Endothelial cell of umbilical vein (primary cell): ENCODE measurements around the gene ZNF611. TPM values are rescaled to one million over a fixed set of nuclear protein-coding genes. Genes with fewer than 3 reads are reported as not detected.
"Not testable (repeated sequence)": the region's sequence is repeated elsewhere in the genome, so short reads cannot be mapped to it uniquely, and the experiment has no call there.

Experiments used
- Bru-seq: library from RNA; stranded (reverse); fragments of 400-500 nt; gene quantifications from one replicate; lab custom pipeline; 2021; lab: Mats Ljungman, UMichigan
- BruChase-seq, 2 experiments: library from RNA; stranded (reverse); fragments of 400-500 nt; gene quantifications; one replicate each; lab custom pipeline; 2021; lab: Mats Ljungman, UMichigan
- BruUV-seq: library from RNA; stranded (reverse); fragments of 400-500 nt; replicated peaks from 2 replicates; lab custom pipeline; 2021; lab: Mats Ljungman, UMichigan
- CTCF ChIA-PET: fragments of 300-600, 350-600 bp; sonication (Branson Sonifier 250); formaldehyde crosslinking; loops from one replicate; lab custom pipeline; 2021; ENCODE audit warnings: antibody characterized with exemption, inconsistent platforms; lab: Charles Lee
- POLR2A ChIA-PET: fragments of 300-600, 350-600 bp; sonication (Branson Sonifier 250); formaldehyde crosslinking; loops from one replicate; lab custom pipeline; 2021; ENCODE audit warnings: antibody characterized with exemption, inconsistent platforms; lab: Charles Lee
- DNase-seq: peaks from one replicate; pipeline ENCODE4 v3.0.0-alpha.2; 2011; ENCODE audit warnings: low read depth, low spot score
- FAIRE-seq: peaks from 2 replicates; lab custom pipeline; 2011; peaks lifted over from hg19 to GRCh38; lab: Jason Lieb, UNC
- H2AFZ ChIP-seq: 2 replicates; pipeline ENCODE4 v1.6.0; 2012; ENCODE audit warnings: low read depth, low read length, control low read depth, inconsistent platforms
- H3K27ac ChIP-seq: 2 replicates; pipeline ENCODE4 v1.5.1; 2011; ENCODE audit warnings: low read depth, mild to moderate bottlenecking, control low read depth, low read length, moderate library complexity; ENCODE audit not compliant: insufficient read depth
- H3K27me3 ChIP-seq, 2 experiments: 2 replicates each; pipeline versions ENCODE4 v1.6.0 to v1.6.1; 2011; ENCODE audit warnings: low read length in 2 of 2, mixed read lengths in 1 of 2; ENCODE audit not compliant: control insufficient read depth in 2 of 2, insufficient read depth in 2 of 2
- H3K36me3 ChIP-seq, 2 experiments: 2 replicates in 1 of 2; 3 replicates in 1 of 2; pipeline ENCODE4 v1.5.1; 2011; ENCODE audit warnings: low read length in 2 of 2, mild to moderate bottlenecking in 1 of 2, moderate library complexity in 1 of 2; ENCODE audit not compliant: control insufficient read depth in 2 of 2, insufficient read depth in 2 of 2; ENCODE audit errors: extremely low read depth in 1 of 2
- H3K4me1 ChIP-seq: 3 replicates; pipeline ENCODE4 v1.5.1; 2011; ENCODE audit warnings: mild to moderate bottlenecking, low read length; ENCODE audit not compliant: control insufficient read depth, insufficient read depth; ENCODE audit errors: extremely low read depth
- H3K4me2 ChIP-seq: 2 replicates; pipeline ENCODE4 v1.6.1; 2011; ENCODE audit warnings: low read length, control low read depth, mixed read lengths; ENCODE audit not compliant: insufficient read depth
- H3K4me3 ChIP-seq, 3 experiments: fragments of 200-600 bp in 1 of 3; sonication (generic), shearing (Covaris generic) in 1 of 3; replicated peaks in 1 of 3; 2 replicates each; pipeline ENCODE4 v1.5.1; 2011 to 2016; ENCODE audit warnings: control low read depth in 3 of 3, low read length in 3 of 3, mild to moderate bottlenecking in 2 of 3, inconsistent platforms in 1 of 3, low read depth in 1 of 3, moderate library complexity in 1 of 3; ENCODE audit not compliant: insufficient read depth in 1 of 3
- H3K79me2 ChIP-seq: 2 replicates; pipeline ENCODE4 v1.6.0; 2012; ENCODE audit warnings: low read length, inconsistent platforms; ENCODE audit not compliant: control insufficient read depth, insufficient read depth
- H3K9ac ChIP-seq: replicated peaks from 2 replicates; pipeline ENCODE3; 2011; ENCODE audit warnings: low read length, control low read depth; ENCODE audit not compliant: insufficient read depth; ENCODE audit errors: extremely low read depth
- H3K9me1 ChIP-seq: replicated peaks from 3 replicates; pipeline ENCODE4 v1.6.0; 2011; ENCODE audit warnings: mild to moderate bottlenecking, low read length; ENCODE audit not compliant: control insufficient read depth, insufficient read depth; ENCODE audit errors: extremely low read depth
- H3K9me3 ChIP-seq: replicated peaks from 2 replicates; pipeline ENCODE4 v1.5.1; 2012; ENCODE audit warnings: low read length, inconsistent platforms; ENCODE audit not compliant: control insufficient read depth, insufficient read depth
- H4K20me1 ChIP-seq: replicated peaks from 2 replicates; pipeline ENCODE3; 2011; ENCODE audit warnings: mild to moderate bottlenecking, low read length; ENCODE audit not compliant: control insufficient read depth, insufficient read depth; ENCODE audit errors: extremely low read depth
- CTCF ChIP-seq, 2 donors: IDR thresholded peaks; 1 replicate in 1 of 2; 2 replicates in 1 of 2; pipeline ENCODE4 v1.5.1; 2011; ENCODE audit warnings: low read length in 2 of 2, mild to moderate bottlenecking in 2 of 2, moderate library complexity in 2 of 2, control low read depth in 1 of 2, inconsistent platforms in 1 of 2, low read depth in 1 of 2; ENCODE audit not compliant: insufficient read depth in 1 of 2; ENCODE audit errors: extremely low read depth in 1 of 2
- EZH2 ChIP-seq: IDR thresholded peaks from 2 replicates; pipeline ENCODE4 v1.6.1; 2012; ENCODE audit warnings: borderline replicate concordance, low read depth, mild to moderate bottlenecking, moderate library complexity, low read length, inconsistent platforms; ENCODE audit not compliant: severe bottlenecking
- FOS ChIP-seq: IDR thresholded peaks from 2 replicates; pipeline ENCODE4 v1.6.1; 2011; ENCODE audit warnings: mild to moderate bottlenecking, low read length, moderate library complexity, borderline replicate concordance; ENCODE audit not compliant: insufficient read depth
- GATA2 ChIP-seq: IDR thresholded peaks from 2 replicates; pipeline ENCODE4 v1.7.0; 2011; ENCODE audit warnings: low read depth, mild to moderate bottlenecking, moderate library complexity, mixed read lengths, low read length; ENCODE audit not compliant: insufficient read length, insufficient read depth
- JUN ChIP-seq: IDR thresholded peaks from 2 replicates; pipeline ENCODE4 v1.6.1; 2011; ENCODE audit warnings: borderline replicate concordance, low read depth; ENCODE audit not compliant: insufficient read length, insufficient read depth
- MAX ChIP-seq: IDR thresholded peaks from 2 replicates; pipeline ENCODE4 v1.6.1; 2011; ENCODE audit not compliant: insufficient read depth, insufficient read length
- MYC ChIP-seq: IDR thresholded peaks from one replicate; pipeline ENCODE4 v1.6.1; 2011; ENCODE audit warnings: mild to moderate bottlenecking, low read depth, low read length
- POLR2A ChIP-seq: IDR thresholded peaks from 2 replicates; pipeline ENCODE4 v1.6.1; 2012; ENCODE audit warnings: low read depth, mild to moderate bottlenecking, control low read depth, low read length
- POLR2AphosphoS5 ChIP-seq: IDR thresholded peaks from 2 replicates; pipeline ENCODE4 v1.6.1; 2012; ENCODE audit warnings: low read depth, mild to moderate bottlenecking, control low read depth, low read length, moderate library complexity; ENCODE audit not compliant: insufficient read depth
- dilution Hi-C: fragments of 300-500 bp; cut with MboI; formaldehyde crosslinking; loops from one replicate; pipeline ENCODE4 v1.15.0; 2019; ENCODE audit warnings: low sequenced_read_pairs; ENCODE audit not compliant: extremely low pct_ligation_motif_present
- intact Hi-C: fragments of 100-400 bp; cut with micrococcal nuclease; formaldehyde crosslinking; loops from one replicate; pipeline ENCODE4 v1.10.0; 2022
- long read RNA-seq: library from polyadenylated mRNA; stranded (forward); transcript quantifications from one replicate; pipeline ENCODE4 v2.0.0, GENCODE V29; 2021
- polyA minus RNA-seq, 3 experiments: library from RNA; depleted of rRNA, polyadenylated mRNA; stranded (reverse); fragments of >200 nt; gene quantifications; 1 replicate in 1 of 3; 2 replicates in 2 of 3; pipeline ENCODE4 v1.2.3, GENCODE V29; 2011
- polyA plus RNA-seq, 4 experiments: library from polyadenylated mRNA; depleted of rRNA in 3 of 4; stranded (reverse) in 3 of 4; unstranded in 1 of 4; fragments of >200 nt; gene quantifications; 2 replicates each; pipeline versions ENCODE4 v1.2.1 to v1.2.3, GENCODE V29; 2011 to 2012; ENCODE audit warnings: missing spikeins in 1 of 4
- total RNA-seq: library from RNA; stranded (reverse); gene quantifications from 2 replicates; pipeline ENCODE4 v1.2.3, GENCODE V29; 2021

The ZNF611 gene
- total RNA-seq (20.0 and 24.2 TPM in 2 replicates), polyA plus RNA-seq (2.5 and 3.1 TPM in 2 replicates), polyA minus RNA-seq (13.3 and 22.2 TPM in 2 replicates), Bru-seq, nascent RNA (percentile 67 among the genes with signal in this experiment), BruChase-seq, experiment 1, labeled RNA remaining after a 6-hour chase (percentile 76 among the genes with signal in this experiment), BruChase-seq, experiment 2, labeled RNA remaining after a 2-hour chase (percentile 72 among the genes with signal in this experiment)
- 4.8 and 6.6 TPM in 2 replicates for polyA plus RNA-seq (2011; cell fraction: cytosol; rRNA removed)
- polyA plus RNA-seq (2011; cell fraction: nucleus; rRNA removed), result 9.1 and 10.3 TPM in 2 replicates
- polyA plus RNA-seq (2012), result 4.3 and 8.0 TPM in 2 replicates
- 2.9 TPM for polyA minus RNA-seq (2011; cell fraction: cytosol; rRNA and poly(A)+ RNA removed)
- polyA minus RNA-seq (2011; cell fraction: nucleus; rRNA and poly(A)+ RNA removed), result 8.4 and 17.4 TPM in 2 replicates
- long read RNA-seq, full-length matches to known transcripts, result 5 of 14 reads
- long read RNA-seq, partial matches to known transcripts, result 2 of 14 reads
- long read RNA-seq, other reads (novel, unspliced or antisense), result 7 of 14 reads

- H4K20me1 ChIP-seq, result no peaks in the 10 kb centered on the region
- no peaks in the 10 kb centered on the region for H3K27me3 ChIP-seq
- CTCF ChIA-PET, result interaction anchor here (1.1 kb wide), 1 partner anchor 342 kb away, joined by 3 read pairs; no protein-coding TSS in a partner anchor
- peak within 1 kb of the TSS; percentile 84 for H3K27ac ChIP-seq
- H3K4me2 ChIP-seq, result peak within 1 kb of the TSS; percentile 64
- dilution Hi-C loops, result no loop called here
- TSS peak; percentile 72 for BruUV-seq
- no peaks in the 10 kb centered on the region for H3K9me1 ChIP-seq
- peak; percentile 98 for FAIRE-seq
- no peak for TF ChIP-seq JUN
- no peak for TF ChIP-seq MYC
- peak; percentile 92 for TF ChIP-seq POLR2AphosphoS5
- no peak for TF ChIP-seq MAX
- TF ChIP-seq CTCF (IDR thresholded peaks at IDR 0.05; ENCODE audit: extremely low read depth in 1 of 2, insufficient read depth in 1 of 2, low read depth in 1 of 2, low read length in 2 of 2), result peak; percentile 55 to 73
- TF ChIP-seq GATA2, result no peak
- TF ChIP-seq FOS, result no peak
- no peak for TF ChIP-seq EZH2
- peak; percentile 90 for TF ChIP-seq POLR2A
- peak within 1 kb of the TSS; percentile 96 for H3K9ac ChIP-seq
- peaks cover 3% of the 10 kb centered on the region for H3K79me2 ChIP-seq
- DNase-seq, result peak; percentile 97
- H3K9me3 ChIP-seq, result no peaks in the 10 kb centered on the region
- peaks cover 9% of the 10 kb centered on the region for H3K4me1 ChIP-seq
- H3K36me3 ChIP-seq, result no peaks in the 10 kb centered on the region
- intact Hi-C loops, result loop anchor here (1.0 to 10.0 kb wide), 7 partner anchors 45 to 640 kb away; partner anchors contain the start of genes ZNF320, ZNF528, ZNF816 and ZNF83
- H3K4me3 ChIP-seq, result peak within 1 kb of the TSS; percentile 47 to 96 (median 93)
- peak within 1 kb of the TSS; percentile 91 for H2AFZ ChIP-seq
- POLR2A ChIA-PET, result no interaction called here
These were observed at the start of gene ZNF611 for GRCh38 chr19:52734893-52735661. TSS of gene ZNF611 (minus strand) at chr19:52735044. CDS start at chr19:52715894, 19,150 bp downstream.

- DNase-seq, FAIRE-seq, H3K4me2 ChIP-seq, CTCF ChIA-PET, H3K9me3 ChIP-seq, H3K36me3 ChIP-seq, intact Hi-C loops, H3K4me3 ChIP-seq, H2AFZ ChIP-seq, H3K27ac ChIP-seq, POLR2A ChIA-PET, dilution Hi-C loops, BruUV-seq, H3K9ac ChIP-seq, H3K79me2 ChIP-seq, H3K27me3 ChIP-seq, H3K9me1 ChIP-seq, H4K20me1 ChIP-seq: not testable (repeated sequence)
- peaks cover 10% of the 10 kb centered on the region for H3K4me1 ChIP-seq
These were observed 48.0 kb upstream of the ZNF611 start for GRCh38 chr19:52782864-52783263.
